Measurements from ENCODE around the gene ARNT2.

GRCh38 chr15:80475572-80475971, 71.4 kb downstream of the ARNT2 start:
- TF ChIP-seq SREBF2 (IDR thresholded peaks at IDR 0.05) (no peak), CTCF (IDR thresholded peaks at IDR 0.05) (no peak)

Measured in A549 (cell line).